HG03571 (cell line): Measurements from ENCODE around the gene SLC24A3.

Experiments
- ATAC-seq: cut with Tn5 transposase; IDR thresholded peaks from one replicate; pipeline ENCODE4 v1.9.1; 2021; ENCODE audit not compliant: unreplicated experiment

The SLC24A3 gene

DNA sequence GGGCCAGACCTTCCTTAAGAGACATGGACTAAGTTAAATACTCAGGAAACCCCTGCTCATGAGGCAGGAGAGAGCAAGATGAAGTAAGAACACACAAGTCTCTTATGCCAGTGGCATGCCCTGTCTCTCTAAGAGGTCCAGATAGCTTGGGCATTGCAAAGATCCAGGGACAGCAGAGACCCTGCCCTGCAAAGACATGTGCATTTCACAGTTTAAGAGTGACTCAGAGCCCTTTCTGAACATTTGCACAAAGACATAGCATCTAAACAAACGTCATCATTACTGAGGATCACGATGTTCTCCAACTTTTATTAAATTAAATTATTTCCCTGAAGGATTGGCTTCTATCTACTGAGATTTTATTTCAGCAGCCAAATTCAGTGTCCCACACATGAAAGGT is 315.1 kb downstream of the SLC24A3 start:
- ATAC-seq: no peak

DNA sequence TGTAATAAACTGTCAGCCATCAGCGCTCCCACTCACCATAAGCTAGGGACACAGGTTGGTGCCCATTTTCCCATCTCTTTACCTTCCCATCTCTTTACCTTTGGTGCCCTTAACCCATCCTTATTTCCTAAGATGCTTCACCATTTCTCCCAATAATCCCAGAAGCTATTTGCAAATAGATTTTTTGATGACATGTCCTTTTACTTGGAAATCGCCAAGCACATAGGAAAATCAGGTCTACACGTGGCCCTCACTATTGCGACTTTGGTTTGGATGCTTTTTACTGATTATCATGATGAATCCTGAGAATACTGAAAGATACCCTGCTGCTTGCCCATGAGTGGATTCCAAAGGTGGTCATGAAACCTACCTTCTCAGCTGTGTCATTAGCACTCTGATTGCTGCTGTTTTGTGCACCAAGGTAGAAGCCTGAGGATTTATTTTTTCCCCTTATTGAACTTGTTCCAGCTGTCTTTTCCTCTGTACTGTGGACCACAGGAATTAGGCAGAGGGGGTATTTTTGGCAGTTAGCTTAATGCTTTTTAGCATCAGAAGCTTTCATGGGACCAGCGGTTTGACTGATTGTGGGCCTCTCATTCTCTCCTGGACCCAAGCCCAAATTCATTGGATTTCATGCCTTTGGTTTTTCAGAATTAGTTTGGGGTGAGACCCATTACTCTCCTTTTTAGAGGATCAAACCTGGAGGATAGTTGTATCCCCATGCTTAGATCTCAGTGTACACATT is 316.0 kb downstream of the SLC24A3 start:
- no peak for ATAC-seq

DNA sequence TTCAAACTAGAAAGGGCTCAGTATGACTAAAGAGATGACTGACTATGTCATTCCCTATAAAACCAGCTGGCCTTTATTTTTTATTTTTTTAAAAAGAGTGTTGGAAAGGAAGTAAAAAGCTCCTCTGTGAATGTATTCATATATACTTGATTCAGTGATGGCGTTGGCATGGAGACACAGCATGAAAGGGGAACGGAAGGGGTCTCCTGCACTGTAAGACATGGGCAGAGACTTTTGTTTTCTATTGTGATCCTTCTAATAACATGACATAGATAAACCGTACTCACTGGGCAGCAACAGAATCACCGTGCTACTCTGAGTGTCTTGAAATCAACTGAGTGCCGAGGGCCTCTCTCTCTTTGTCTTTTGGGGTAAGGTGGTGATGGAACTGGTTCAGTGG is 317.6 kb downstream of the SLC24A3 start:
- ATAC-seq: no peak

DNA sequence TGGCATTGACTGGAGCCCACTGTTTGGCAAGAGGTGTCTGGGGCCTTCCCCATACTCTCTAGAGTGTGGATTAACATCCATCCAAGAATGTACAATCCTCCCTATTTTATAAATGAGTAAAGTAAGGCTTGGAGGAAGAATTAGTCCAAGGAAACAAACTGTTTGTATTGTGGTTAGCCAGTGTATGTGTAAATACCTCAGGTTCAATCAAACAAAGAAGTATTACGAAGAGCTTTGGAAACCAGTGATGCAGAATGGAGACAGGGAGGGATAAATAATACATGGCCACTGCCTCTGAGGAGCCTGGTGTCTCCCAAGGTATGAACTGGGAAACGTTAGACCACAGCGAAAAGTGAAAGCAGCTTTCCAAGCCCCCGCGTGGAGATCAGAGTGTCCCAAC is 319.0 kb downstream of the SLC24A3 start:
- ATAC-seq: no peak

DNA sequence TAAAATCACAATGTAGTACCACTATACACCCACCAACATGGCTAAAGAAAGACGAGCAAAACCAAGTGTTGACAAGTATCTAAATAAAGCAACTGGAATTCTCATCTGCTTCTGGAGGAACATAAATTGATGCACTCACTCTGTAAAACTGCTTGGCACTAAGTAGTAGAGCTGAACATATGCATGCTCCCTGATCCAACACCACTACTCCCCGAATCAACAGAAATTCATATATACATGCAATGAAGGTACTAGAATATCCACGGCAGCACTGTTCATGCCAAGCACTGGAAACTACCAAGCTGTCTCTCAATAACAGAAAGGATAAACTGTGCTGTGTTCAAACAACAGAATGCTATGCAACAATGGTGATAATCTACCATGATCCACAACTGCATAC is 326.1 kb downstream of the SLC24A3 start:
- no peak for ATAC-seq

DNA sequence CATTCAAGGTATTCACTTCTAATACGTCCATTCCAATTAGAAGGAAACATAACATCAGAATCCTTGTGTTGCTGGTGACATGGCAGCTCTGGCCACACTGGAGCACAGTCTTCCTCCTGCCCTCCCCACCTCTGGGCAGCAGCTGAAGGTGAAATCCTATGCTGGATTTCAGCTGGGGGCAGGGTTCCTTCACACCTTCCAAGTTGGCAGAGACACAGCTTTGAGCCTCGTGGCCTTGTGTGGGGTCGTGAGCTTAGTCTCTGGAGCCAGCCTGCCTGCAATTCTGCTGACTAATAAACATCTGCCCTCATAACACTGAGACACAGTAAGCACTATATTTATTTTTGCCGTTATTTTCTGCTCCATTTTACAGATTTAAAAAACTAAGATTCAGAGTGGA is 326.7 kb downstream of the SLC24A3 start:
- no peak for ATAC-seq

DNA sequence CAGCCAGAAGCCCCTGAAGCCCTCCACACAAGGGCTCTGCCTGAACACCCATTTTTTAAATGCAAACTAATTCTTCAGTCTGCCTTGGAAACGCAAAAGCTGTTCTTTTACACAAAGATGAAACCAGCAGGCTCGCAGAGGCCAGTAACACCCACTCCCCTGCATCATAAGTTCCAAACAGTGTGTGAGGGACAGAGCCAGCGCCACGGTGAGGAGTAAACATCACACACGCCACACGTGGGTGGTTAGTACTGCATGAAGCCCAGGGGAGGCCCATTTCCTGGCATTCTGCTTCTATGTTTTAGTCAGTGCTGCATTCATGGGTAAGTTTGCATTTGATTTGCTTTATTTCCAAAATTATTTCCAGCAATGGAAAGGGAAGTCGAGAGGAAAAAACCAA is 327.9 kb downstream of the SLC24A3 start:
- no peak for ATAC-seq

DNA sequence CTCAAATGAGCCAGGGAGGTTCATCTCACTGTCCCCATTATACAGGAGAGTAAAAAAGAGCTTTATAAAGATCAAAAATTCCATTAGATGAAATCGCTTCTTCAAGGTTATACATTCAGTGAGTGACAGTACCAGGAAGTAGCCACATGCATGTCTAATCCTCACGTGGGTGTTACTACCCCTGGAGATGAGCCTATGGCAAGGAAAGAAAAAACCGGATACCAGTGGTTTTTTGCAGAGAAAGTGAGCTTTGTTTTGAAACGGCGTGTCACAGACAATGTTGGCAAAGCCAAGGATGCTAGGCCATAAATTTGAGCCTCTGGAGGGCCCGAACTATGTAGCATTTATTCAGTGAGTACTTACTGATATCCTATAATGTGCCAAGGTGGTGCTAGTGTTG is 330.7 kb downstream of the SLC24A3 start:
- no peak for ATAC-seq

DNA sequence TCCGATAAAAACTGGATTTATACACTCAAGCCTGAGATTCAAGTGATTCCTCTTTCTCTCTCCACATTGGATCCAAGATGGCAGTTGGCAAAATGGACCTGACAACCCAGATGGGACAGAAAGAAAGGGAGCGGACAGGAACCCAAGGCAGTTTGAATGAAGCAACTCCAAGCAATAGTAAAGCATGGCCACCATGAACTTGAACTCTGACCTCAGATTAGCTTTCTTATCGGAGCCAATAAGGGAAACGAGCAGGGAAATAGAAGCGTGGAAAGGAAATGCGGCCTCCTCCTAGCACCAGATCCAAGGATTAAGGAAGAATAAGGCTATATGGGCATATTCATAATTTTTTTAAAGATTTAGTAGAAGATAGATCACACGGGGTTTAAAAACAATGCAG is 332.2 kb downstream of the SLC24A3 start:
- ATAC-seq: no peak

DNA sequence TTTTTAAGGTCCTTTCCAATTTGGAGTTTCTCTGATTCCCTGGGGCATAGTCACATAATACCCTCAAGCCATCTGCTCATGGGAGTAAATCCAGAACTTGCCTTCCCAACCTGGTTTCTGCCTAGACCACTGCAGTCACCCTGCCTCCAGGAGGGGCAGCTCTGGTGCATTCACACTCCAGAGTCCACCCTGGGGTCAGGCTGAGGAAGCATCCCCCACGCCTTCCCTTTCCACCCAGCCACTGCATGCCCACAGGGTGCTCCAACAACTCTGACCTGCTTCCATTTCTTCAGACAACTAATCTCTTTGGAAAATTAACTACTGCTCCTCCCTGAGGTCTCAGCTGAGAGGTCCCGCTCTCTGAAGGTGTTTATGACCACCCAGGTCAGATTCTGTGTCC is 334.2 kb downstream of the SLC24A3 start:
- ATAC-seq: no peak

DNA sequence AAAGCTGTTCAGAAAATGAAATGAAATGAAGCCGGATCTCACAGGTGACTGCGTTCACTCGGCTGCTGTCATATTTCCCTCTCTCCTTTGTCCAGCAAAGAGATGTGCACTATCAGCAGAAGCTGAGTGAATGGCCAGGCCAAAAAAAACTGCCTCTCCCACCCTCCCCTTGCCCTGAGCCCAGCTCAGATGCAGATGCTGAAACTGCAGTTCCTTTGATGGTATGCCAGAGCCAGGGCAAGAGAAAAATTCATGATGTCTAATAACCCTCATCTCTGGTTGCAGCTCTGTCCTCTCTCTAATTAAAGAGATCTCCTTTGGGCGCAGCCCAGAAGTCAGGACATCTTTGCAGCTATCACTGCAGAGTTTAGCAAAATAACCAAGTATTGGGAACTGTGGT is 335.1 kb downstream of the SLC24A3 start:
- no peak for ATAC-seq

DNA sequence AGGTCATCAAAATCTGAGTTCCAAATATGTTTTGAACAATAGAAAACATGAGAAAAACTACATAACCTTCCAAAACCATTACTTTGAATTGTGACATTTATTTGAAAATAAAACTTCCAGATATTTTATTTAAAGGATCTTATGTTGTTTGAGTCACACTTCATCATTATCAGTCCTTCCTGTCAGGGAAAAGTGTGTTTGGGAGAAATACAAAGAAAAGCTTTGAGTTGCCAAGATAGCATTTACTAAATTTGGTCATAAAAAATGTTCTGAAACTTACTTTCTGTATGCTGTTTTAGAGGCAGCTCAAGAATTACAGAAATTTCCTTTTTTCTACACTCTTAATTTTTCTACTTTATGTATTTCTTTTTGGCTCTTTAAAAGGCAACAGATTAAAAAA is 337.5 kb downstream of the SLC24A3 start:
- no peak for ATAC-seq

DNA sequence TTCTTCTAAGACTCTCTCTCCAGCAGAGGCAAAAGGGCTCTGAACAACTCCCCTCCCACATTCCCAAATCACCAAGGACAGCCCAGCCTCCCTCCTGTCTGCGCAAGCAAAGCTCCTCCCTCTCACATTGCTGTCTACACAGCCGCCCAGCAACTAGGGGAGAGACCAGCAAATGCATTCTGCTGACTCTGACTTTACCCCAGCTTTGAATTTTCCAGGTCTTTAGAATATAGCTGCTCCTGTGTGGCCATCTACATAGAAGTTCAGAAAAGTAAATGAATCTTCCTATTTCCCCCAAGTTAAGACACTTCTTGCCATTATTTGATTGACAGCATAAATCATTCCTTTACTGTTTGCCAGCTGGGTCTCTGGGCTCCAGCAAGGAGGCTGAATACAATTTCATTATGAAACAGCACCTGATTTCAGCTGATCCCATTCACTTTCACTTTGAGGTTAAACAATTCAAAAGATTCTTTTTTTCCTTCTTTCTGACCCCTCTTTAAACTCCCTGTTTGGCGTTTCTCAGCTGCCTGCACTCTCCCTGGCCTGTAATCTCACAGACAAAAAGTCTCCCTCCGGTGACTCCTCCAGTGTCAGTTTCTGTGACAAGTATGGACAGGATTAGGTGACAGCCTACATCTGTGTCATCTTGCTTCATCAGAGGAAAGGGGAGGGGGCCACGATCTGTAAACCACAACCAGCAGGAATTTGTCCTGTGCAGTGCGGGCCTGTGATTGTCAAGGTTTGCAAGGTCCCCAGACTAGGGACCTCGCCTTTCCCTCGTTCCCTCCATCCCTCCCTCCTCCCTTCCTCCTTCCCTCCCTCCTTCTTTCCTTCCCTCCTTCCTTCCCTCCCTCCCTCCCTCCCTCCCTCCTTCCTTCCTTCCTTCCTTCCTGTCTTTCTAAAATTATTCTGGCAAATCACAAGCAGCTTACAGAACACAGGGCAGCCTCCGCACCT is 340.1 kb downstream of the SLC24A3 start:
- no peak for ATAC-seq

DNA sequence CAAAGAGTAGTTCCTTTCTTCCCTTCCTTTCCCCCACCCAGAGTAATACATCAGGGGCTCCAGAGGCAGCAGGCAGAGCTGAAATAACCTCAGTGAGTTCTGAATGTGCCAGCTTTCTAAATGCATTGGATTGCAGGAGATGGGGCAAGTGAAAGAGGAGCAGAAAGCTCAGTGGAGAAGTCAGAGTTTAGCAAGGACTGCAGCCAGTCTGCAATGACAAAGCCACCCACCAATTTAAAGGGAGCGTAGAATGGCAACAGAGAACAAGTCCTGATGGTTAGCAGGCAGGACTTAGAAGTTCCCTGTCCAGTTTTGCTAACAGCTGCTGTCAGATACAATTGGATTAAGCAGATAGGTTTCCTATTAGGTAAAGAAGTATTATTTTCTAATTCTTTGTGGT is 342.2 kb downstream of the SLC24A3 start:
- no peak for ATAC-seq

DNA sequence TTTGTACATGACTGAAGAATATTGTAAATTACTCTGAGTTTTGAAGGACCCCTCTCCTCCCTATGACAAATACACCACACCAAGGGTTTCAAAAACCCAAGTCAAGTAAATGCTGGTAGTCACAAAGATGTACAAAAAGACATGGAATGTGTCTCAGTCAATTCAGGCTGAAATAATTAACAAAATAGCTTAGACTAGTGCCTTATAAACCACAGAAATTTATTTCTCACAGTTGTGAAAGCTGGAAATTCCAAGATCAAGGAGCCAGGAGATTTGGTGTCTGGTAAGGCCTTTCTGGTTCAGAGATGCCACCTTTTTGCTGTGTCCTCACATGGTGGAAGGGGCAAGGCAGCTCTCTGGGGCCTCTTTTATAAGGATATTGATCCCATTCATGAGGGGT is 343.3 kb downstream of the SLC24A3 start:
- no peak for ATAC-seq

DNA sequence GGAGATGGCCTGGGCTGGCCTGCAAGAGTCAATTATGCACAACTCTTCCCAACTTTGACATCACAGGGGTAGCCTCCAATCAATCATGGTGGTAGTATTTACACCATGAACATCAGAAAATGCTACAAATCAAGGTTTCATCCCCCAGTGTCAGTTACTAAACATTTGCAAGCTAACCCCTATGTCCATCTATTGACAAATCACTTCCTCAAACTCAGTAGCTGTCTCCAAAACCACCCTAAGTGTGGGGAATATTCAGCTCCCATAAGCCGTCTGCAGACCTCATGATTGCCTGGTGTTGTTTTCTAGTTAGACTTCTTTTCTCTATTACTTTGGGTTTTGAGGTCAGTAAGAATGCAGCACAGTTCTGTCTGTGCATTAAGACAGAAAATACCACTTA is 344.8 kb downstream of the SLC24A3 start:
- ATAC-seq: no peak

DNA sequence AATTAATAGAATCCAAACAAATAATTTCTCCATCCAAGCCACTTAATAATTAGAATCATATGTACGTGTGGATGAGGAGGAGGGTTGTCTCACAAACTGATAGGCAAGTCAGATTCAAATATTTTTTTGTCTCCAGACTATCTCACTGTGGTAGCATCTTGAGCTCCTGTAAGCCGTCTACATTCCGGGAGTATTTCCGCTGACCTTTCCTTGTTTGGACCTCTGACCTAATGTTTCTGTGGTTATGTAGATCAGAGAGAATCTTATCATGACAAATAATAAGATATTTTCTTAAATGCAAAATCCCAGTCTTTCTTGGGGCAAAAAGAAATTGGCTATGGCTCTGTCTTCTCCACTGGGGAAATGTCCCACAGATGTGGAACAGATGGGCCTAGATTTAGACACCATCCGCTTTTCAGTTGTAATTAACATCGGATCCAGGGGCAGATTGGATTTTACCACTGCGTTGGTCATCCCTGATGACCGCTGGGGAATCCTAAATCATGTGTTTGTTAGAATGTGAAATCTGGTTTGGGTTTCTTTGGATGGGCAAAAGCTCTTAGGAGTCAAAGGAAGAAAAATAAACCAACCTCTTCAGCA is 348.5 kb downstream of the SLC24A3 start:
- ATAC-seq: no peak

DNA sequence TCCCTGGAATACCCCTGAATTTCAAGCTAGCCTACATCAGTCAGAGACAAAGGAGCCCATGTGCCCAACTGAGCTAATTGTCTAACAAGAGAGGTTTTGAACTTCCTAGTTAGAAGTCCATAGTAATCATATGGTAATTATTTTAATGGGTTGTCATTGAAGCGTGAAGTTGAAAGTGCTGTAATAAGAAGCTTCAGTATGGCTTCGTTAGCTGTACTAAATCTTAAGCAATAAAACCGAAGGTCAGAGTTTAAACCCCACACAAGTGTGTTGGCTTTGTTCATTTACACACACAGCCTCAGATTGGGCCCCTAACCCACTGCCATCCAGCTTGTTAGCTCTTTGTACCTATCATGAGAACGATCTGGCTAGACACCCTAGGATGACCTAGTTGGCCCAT is 350.0 kb downstream of the SLC24A3 start:
- no peak for ATAC-seq

DNA sequence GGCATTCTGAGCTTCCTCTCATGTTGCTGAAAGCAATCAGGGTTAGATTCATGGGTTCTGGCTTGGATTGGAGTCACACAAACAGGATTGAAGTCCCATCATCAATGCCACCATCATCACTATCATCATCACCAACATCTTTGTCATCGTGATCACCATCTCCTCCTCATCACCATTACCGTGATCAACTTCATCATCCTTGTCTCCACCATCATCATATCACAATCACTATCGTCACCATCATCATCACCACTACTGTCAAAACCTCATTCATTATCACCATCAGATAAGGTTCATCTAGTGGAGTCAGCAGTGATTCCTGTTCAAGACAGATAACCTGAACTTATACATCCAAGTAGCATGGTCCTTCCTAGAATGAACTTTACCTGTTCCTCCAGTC is 351.8 kb downstream of the SLC24A3 start:
- ATAC-seq: no peak

DNA sequence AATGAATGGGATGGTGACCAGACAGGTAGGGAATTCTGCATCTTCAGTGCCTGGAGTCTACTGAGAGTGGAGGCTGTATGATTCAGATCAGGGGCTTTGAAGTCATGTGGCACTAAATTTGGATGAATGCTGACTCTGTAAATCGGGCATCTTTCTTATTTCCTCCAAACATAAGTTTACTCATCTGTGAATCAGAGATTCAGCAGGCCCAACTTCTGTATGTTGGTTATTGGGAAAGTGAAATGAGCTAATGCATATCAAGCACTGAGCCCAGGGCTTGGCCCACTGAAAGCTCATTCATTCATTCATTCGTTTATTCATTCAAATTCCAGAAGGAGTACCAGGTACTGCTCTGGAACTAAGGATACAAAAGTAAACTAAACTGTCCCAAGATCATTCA is 353.3 kb downstream of the SLC24A3 start:
- ATAC-seq: no peak

DNA sequence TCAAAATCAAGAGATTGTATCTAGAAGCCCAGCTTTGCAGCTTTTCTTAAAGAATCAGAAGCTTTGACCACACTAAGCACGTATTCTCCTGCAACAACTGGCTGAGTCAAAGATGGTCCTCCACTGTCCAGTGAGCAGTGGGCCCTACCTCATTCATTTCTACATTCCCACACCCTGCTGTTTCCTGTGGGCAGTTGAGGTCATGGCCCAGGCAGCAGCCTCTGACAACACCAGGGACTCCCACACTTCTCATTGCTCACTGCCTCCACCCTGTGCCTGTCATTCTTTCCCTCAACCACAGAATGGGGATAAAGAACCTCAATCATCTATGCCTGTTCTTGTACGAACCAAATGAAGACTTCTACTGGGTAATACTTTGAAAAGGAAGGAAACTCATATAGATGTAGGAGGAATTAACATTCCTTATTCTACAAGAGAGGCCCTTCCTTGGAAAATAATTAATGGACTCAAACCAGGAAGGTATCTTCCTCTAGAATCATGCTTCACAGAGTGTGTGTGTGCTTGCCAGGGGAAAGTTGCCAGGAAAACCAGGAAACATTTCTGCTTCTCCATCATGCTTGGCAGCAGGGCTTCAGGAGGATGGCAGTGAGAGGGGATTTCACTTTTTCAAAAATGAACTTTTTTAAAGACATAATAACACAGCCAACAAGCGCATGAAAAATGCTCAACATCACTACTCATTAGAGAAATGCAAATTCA is 353.9 kb downstream of the SLC24A3 start:
- no peak for ATAC-seq
